Measurements from ENCODE around the gene TLR6.

DNA sequence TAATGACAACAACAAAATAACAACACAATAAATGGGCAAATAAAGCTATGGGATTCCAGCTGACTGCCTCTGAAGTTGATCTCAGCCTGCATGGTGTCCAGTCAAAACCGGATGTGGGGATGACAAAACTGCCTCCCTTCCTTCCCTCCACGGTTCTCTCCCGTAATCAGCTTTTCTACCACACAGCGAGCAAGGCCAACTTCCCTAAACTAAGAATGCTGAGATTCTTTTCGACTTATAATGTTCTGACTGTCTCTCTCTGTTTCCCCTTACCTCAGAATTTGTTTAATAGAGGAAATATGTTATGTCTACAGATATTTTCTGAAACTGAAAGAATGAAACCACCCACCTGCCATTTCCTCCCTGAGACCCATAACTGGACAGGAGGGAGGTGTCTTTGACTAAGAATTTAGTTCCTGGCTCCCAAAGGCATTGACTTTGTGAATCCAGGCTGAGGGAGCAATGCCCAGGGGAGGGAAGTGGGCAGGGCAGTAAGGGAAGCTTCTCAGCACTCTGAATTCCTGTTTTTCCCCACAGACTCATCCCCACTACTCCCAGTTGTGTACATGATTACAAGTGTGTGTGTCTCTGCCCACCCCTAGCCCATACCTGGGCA lies 51.0 kb downstream of the TLR6 start:
- TF ChIP-seq, protein P1, sequence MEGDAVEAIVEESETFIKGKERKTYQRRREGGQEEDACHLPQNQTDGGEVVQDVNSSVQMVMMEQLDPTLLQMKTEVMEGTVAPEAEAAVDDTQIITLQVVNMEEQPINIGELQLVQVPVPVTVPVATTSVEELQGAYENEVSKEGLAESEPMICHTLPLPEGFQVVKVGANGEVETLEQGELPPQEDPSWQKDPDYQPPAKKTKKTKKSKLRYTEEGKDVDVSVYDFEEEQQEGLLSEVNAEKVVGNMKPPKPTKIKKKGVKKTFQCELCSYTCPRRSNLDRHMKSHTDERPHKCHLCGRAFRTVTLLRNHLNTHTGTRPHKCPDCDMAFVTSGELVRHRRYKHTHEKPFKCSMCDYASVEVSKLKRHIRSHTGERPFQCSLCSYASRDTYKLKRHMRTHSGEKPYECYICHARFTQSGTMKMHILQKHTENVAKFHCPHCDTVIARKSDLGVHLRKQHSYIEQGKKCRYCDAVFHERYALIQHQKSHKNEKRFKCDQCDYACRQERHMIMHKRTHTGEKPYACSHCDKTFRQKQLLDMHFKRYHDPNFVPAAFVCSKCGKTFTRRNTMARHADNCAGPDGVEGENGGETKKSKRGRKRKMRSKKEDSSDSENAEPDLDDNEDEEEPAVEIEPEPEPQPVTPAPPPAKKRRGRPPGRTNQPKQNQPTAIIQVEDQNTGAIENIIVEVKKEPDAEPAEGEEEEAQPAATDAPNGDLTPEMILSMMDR (conservative IDR thresholded peaks at IDR 0.05; ENCODE audit: low read length), result no peak
- TF ChIP-seq EZH2phosphoT487 (IDR thresholded peaks at IDR 0.05; ENCODE audit: borderline replicate concordance), result no peak

All from Loucy (cell line).